ENCODE results near the gene CEP97. TPM values are rescaled to one million over a fixed set of nuclear protein-coding genes. Genes with fewer than 3 reads are reported as not detected.

CEP97 gene
- total RNA-seq, 4 donors from 2014 or later, result 3.0 to 6.7 (median 5.9) TPM

DNA sequence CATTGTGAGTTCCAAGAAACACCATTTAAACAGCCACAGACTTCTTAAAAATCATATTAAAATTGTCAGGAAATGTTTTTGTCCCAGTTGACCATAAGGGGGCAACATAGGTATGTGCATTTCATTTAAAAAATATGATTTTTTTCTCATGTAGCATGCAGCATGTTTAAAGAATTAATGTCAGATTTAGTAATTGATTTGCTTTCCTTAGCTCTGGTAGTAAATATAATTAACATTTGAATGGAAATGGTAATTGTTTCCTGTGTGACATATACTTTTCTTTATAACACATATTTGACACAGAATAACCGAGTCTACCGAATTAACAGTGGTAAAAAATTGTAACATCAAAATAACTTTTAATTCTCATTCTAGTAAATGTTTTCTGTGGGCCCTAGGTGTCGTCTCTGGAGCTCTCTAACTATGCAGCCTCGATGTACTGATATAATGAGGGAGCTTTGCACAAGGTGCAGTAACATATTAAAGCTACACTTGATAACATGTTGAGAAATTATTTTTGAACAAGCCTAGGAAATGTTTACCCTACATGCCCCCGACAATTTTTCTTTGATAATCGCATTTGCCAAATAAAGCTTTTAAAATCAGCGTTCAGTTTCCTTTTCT is 89.5 kb downstream of the CEP97 start:
- Histone ChIP-seq H3K4me3 (no peak overlapping the region), H3K27ac (no peak overlapping the region), H3K27me3 (no peaks in the 10 kb centered on the region), H3K36me3 (peaks cover 0 to 16% (median 0%) of the 10 kb centered on the region in 3 donors), H3K9me3 (no peaks in the 10 kb centered on the region), H3K4me1 (peaks cover 4 to 32% (median 9%) of the 10 kb centered on the region in 3 donors)
- no peak for DNase-seq
- TF ChIP-seq CTCF (IDR thresholded peaks at IDR 0.05), result peak; percentile 33 to 78 (median 66)
- no peak for TF ChIP-seq POLR2A (IDR thresholded peaks at IDR 0.05)
- intact Hi-C loops (cut with DNase I), result no loop called here
- 64 to 68% methylated on average over 7 of the region's 7 CpGs for WGBS, 2 donors

GRCh38 chr3:101814835-101815234 is 90.4 kb downstream of the CEP97 start:
- DNase-seq, result no peak
- intact Hi-C loops (cut with DNase I), result no loop called here
- peaks cover 0 to 23% (median 2%) of the 10 kb centered on the region in 3 donors for H3K4me1 ChIP-seq

DNA sequence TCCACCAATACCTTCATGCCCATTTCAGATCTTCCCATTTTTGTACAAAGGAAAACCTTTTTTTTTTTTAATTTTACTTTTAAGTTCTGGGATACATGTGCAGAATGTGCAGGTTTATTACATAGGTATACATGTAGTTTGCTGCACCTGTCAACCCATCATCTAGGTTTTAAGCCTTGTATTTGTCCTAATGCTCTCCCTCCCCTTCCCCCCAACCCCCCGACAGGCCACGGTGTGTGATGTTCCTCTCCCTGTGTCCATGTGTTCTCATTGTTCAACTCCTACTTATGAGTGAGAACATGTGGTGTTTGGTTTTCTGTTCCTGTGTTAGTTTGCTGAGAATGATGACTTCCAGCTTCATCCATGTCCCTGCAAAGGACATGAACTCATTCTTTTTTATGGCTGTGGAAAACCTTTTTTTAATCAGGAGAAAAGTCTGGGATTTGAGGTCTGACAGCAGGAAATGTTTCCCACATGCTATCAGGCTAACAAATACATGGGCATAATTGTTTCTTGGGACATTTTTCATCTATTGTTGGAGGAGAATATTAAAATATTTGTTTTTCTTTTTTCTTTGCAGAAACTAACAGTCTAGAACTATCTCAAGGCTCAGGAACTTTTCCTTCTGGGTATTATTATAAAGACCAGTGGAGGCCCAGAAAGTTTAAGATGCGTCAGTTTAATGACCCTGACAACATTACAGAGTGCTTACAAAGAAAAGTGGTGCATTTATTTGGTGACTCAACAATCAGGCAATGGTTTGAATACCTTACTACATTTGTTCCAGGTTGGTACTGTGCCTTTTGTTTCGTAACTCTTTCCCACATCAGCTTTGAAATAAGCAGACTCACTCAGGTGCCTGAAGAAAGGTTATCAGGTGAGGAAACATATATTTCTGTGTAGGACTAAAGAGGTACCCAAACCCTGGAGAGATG is 92.1 kb downstream of the CEP97 start:
- 62 to 67% methylated on average over 4 of the region's 4 CpGs for WGBS, 2 donors
- Histone ChIP-seq H3K4me1 (peaks cover 0 to 19% (median 0%) of the 10 kb centered on the region in 3 donors), H3K9me3 (no peaks in the 10 kb centered on the region), H3K27me3 (no peaks in the 10 kb centered on the region), H3K27ac (no peak overlapping the region), H3K36me3 (peaks cover 0 to 18% (median 0%) of the 10 kb centered on the region in 3 donors), H3K4me3 (no peak overlapping the region)
- no peak for DNase-seq
- TF ChIP-seq POLR2A (IDR thresholded peaks at IDR 0.05) (no peak), CTCF (IDR thresholded peaks at IDR 0.05) (no peak)
- intact Hi-C loops (cut with DNase I), result no loop called here

More at GRCh38 chr3:101814835-101815234, 90.4 kb downstream of the CEP97 start:
- H3K36me3 ChIP-seq, result peaks cover 0 to 16% (median 0%) of the 10 kb centered on the region in 3 donors
- no peaks in the 10 kb centered on the region for H3K9me3 ChIP-seq
- H3K27me3 ChIP-seq, result no peaks in the 10 kb centered on the region
- WGBS, 2 donors, result 61 to 76% methylated on average over 3 of the region's 3 CpGs
- H3K4me3 ChIP-seq, result no peak overlapping the region
- TF ChIP-seq POLR2A (IDR thresholded peaks at IDR 0.05), result no peak
- TF ChIP-seq CTCF (IDR thresholded peaks at IDR 0.05), result no peak
- H3K27ac ChIP-seq, result no peak overlapping the region

DNA sequence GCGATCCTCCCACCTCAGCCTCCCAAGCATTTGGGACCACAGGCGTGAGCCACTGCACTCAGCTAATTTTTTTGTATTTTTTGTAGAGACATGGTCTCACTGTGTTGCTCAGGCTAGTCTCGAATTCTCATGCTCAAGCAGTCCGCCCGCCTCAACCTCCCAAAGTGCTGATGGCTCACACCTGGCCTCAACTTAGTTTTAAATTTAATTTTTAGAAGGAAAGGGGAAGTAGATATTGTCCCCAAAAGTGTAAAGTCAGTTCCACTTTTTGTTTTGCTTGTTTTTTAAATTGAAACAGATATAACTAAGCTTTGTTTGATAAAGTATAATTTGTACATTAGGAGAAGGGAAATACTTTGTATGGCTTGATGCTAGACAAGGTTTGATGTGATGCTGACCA is 93.6 kb downstream of the CEP97 start:
- 89 to 90% methylated on average over 5 of the region's 5 CpGs for WGBS, 2 donors
- Histone ChIP-seq H3K27ac (no peak overlapping the region), H3K27me3 (no peaks in the 10 kb centered on the region), H3K36me3 (peaks cover 0 to 23% (median 0%) of the 10 kb centered on the region in 3 donors), H3K4me3 (no peak overlapping the region), H3K9me3 (no peaks in the 10 kb centered on the region), H3K4me1 (peaks cover 0 to 19% (median 0%) of the 10 kb centered on the region in 3 donors)
- TF ChIP-seq POLR2A (IDR thresholded peaks at IDR 0.05), result no peak
- no peak for TF ChIP-seq CTCF (IDR thresholded peaks at IDR 0.05)
- DNase-seq, result no peak
- intact Hi-C loops (cut with DNase I), result no loop called here
